H1 (cell line): ENCODE data around the gene POP5. TPM values are rescaled to one million over a fixed set of nuclear protein-coding genes. Genes with fewer than 3 reads are reported as not detected.

Source experiments
- ATF2 ChIP-seq: IDR thresholded peaks from 2 replicates; pipeline ENCODE4 v1.6.1; 2012; ENCODE audit warnings: low read length, inconsistent platforms
- CBX8 ChIP-seq: fragments of 300-800, 300-1000 bp; sonication (generic); IDR thresholded peaks from 2 replicates; pipeline ENCODE4 v1.7.1; 2016; ENCODE audit warnings: low read depth, low read length, borderline replicate concordance
- JUND ChIP-seq: IDR thresholded peaks from 2 replicates; pipeline ENCODE4 v1.6.1; 2011; ENCODE audit warnings: mild to moderate bottlenecking, improper control_type of control experiment, low read length
- USF2 ChIP-seq: IDR thresholded peaks from 2 replicates; pipeline ENCODE4 v1.6.1; 2011; ENCODE audit warnings: low read length, improper control_type of control experiment
- polyA plus RNA-seq, 7 experiments: library from polyadenylated mRNA; depleted of rRNA in 3 of 7; stranded (reverse) in 5 of 7; unstranded in 2 of 7; fragments of >200 nt in 5 of 7; fragments of 200-250 nt in 2 of 7; gene quantifications; 1 replicate in 5 of 7; 2 replicates in 1 of 7; 4 replicates in 1 of 7; pipeline versions ENCODE4 v1.2.1 to v1.2.3, GENCODE V29; 2011 to 2013; ENCODE audit warnings: missing spikeins in 2 of 7, mixed read lengths in 2 of 7
- total RNA-seq: library from RNA; stranded (reverse); fragmentation: NEBNext Ultra II Directional; extraction: Animal tissue kit (Norgen Biotek cat#: 25700); gene quantifications from 2 replicates; pipeline ENCODE4 v1.2.1, GENCODE V29; 2021

The POP5 gene
- total and polyA plus RNA-seq, 2 of the 8 experiments (the other 6 are each of a cell fraction or from before 2014, with no cell fraction given): 59.7 to 124 TPM

- TF ChIP-seq ATF2 (no peak), JUND (no peak), CBX8 (no peak), USF2 (no peak)
These were observed 9.9 kb downstream of the POP5 start (continued) for GRCh38 chr12:120571299-120571698.
